Vagina (tissue), 2 donors: ENCODE data around the gene RTTN. TPM values are rescaled to one million over a fixed set of nuclear protein-coding genes. Genes with fewer than 3 reads are reported as not detected.

Experiments
- DNase-seq, 2 donors: peaks; one replicate each; pipeline ENCODE4 v3.0.0-alpha.2; 2017; ENCODE audit errors: extremely low spot score in 2 of 2
- H3K27ac ChIP-seq: fragments of 200-600 bp; sonication (generic); one replicate; pipeline ENCODE4 v1.5.1; 2019
- H3K27me3 ChIP-seq: fragments of 200-600 bp; sonication (generic); one replicate; pipeline ENCODE4 v1.5.1; 2019
- H3K36me3 ChIP-seq, 2 donors: fragments of 200-600 bp; sonication (generic); one replicate each; pipeline ENCODE4 v1.5.1; 2017 to 2019
- H3K4me1 ChIP-seq: fragments of 200-600 bp; sonication (generic); one replicate; pipeline ENCODE4 v1.5.1; 2019
- H3K4me3 ChIP-seq, 2 donors: fragments of 200-600 bp; sonication (generic); 1 replicate in 1 of 2; 2 replicates in 1 of 2; pipeline ENCODE4 v1.5.1; 2016 to 2019
- H3K9me3 ChIP-seq: fragments of 200-600 bp; sonication (generic); one replicate; pipeline ENCODE4 v1.5.1; 2019
- CTCF ChIP-seq, 3 experiments: fragments of 450-650 bp in 2 of 3; fragments of 200-600 bp in 1 of 3; sonication (generic) in 1 of 3; IDR thresholded peaks; one replicate each; pipeline ENCODE4 v1.5.1; 2017 to 2019; ENCODE audit warnings: antibody characterized with exemption in 3 of 3, mild to moderate bottlenecking in 2 of 3, moderate library complexity in 2 of 3
- POLR2A ChIP-seq, 2 donors: fragments of 450-650 bp; IDR thresholded peaks; one replicate each; pipeline ENCODE4 v1.6.1; 2017; ENCODE audit warnings: antibody characterized with exemption in 2 of 2, mild to moderate bottlenecking in 2 of 2, moderate library complexity in 2 of 2
- POLR2AphosphoS5 ChIP-seq, 2 donors: sonication (generic); formaldehyde crosslinking; IDR thresholded peaks; one replicate each; pipeline ENCODE4 v1.9.0; 2017; ENCODE audit warnings: antibody characterized with exemption in 2 of 2, mild to moderate bottlenecking in 2 of 2, low read depth in 1 of 2; ENCODE audit not compliant: insufficient read depth in 1 of 2
- intact Hi-C: fragments of 100-400 bp; cut with DNase I; formaldehyde crosslinking; loops from one replicate; pipeline ENCODE4 v1.15.1; 2023
- total RNA-seq: library from RNA; depleted of rRNA; stranded (reverse); fragments of >200 nt; gene quantifications from one replicate; pipeline ENCODE4 v1.2.3, GENCODE V29; 2016

RTTN gene
- total RNA-seq, 1 donor from 2014 or later = 16.7 TPM

- H3K27ac ChIP-seq = no peak overlapping the region
- no peaks in the 10 kb centered on the region for H3K9me3 ChIP-seq
- H3K36me3 ChIP-seq = no peaks in the 10 kb centered on the region
- intact Hi-C loops = no loop called here
- DNase-seq = no peak
- H3K4me3 ChIP-seq = no peak overlapping the region
- no peaks in the 10 kb centered on the region for H3K27me3 ChIP-seq
- TF ChIP-seq POLR2A (IDR thresholded peaks at IDR 0.05) (no peak), CTCF (IDR thresholded peaks at IDR 0.05) (no peak), POLR2AphosphoS5 (IDR thresholded peaks at IDR 0.05; ENCODE audit: insufficient read depth in 1 of 2, low read depth in 1 of 2) (no peak)
- H3K4me1 ChIP-seq = no peaks in the 10 kb centered on the region
Observed at GRCh38 chr18:70046796-70047195, 158.7 kb downstream of the RTTN start.

- Histone ChIP-seq H3K4me1 (no peaks in the 10 kb centered on the region), H3K27me3 (no peaks in the 10 kb centered on the region), H3K27ac (no peak overlapping the region), H3K9me3 (no peaks in the 10 kb centered on the region), H3K36me3 (no peaks in the 10 kb centered on the region), H3K4me3 (no peak overlapping the region)
- TF ChIP-seq POLR2A (IDR thresholded peaks at IDR 0.05) = no peak
- no peak for TF ChIP-seq POLR2AphosphoS5 (IDR thresholded peaks at IDR 0.05; ENCODE audit: insufficient read depth in 1 of 2, low read depth in 1 of 2)
- no peak for TF ChIP-seq CTCF (IDR thresholded peaks at IDR 0.05)
- DNase-seq = no peak
- intact Hi-C loops = no loop called here
Observed at GRCh38 chr18:70046207-70046606, 159.3 kb downstream of the RTTN start.

- Histone ChIP-seq H3K4me3 (no peak overlapping the region), H3K27me3 (no peaks in the 10 kb centered on the region), H3K36me3 (no peaks in the 10 kb centered on the region), H3K4me1 (no peaks in the 10 kb centered on the region), H3K27ac (no peak overlapping the region), H3K9me3 (no peaks in the 10 kb centered on the region)
- no peak for TF ChIP-seq CTCF (IDR thresholded peaks at IDR 0.05)
- no peak for TF ChIP-seq POLR2A (IDR thresholded peaks at IDR 0.05)
- TF ChIP-seq POLR2AphosphoS5 (IDR thresholded peaks at IDR 0.05; ENCODE audit: insufficient read depth in 1 of 2, low read depth in 1 of 2) = no peak
- no peak for DNase-seq
- intact Hi-C loops = no loop called here
Observed at GRCh38 chr18:70044632-70045031, 160.9 kb downstream of the RTTN start.

GRCh38 chr18:70041459-70042050 is 163.9 kb downstream of the RTTN start:
- H3K27me3 ChIP-seq = no peaks in the 10 kb centered on the region
- no peak overlapping the region for H3K27ac ChIP-seq
- H3K4me1 ChIP-seq = no peaks in the 10 kb centered on the region
- H3K36me3 ChIP-seq = peaks cover 0 to 10% of the 10 kb centered on the region in 2 donors
- DNase-seq = no peak
- no peak overlapping the region for H3K4me3 ChIP-seq
- no peaks in the 10 kb centered on the region for H3K9me3 ChIP-seq
- intact Hi-C loops = no loop called here
- TF ChIP-seq CTCF (IDR thresholded peaks at IDR 0.05) (no peak), POLR2AphosphoS5 (IDR thresholded peaks at IDR 0.05; ENCODE audit: insufficient read depth in 1 of 2, low read depth in 1 of 2) (no peak), POLR2A (IDR thresholded peaks at IDR 0.05) (no peak)

GRCh38 chr18:70039186-70039585 is 166.3 kb downstream of the RTTN start:
- DNase-seq = no peak
- Histone ChIP-seq H3K4me1 (no peaks in the 10 kb centered on the region), H3K4me3 (no peak overlapping the region), H3K27me3 (no peaks in the 10 kb centered on the region), H3K27ac (no peak overlapping the region), H3K36me3 (peaks cover 0 to 10% of the 10 kb centered on the region in 2 donors), H3K9me3 (no peaks in the 10 kb centered on the region)
- TF ChIP-seq POLR2AphosphoS5 (IDR thresholded peaks at IDR 0.05; ENCODE audit: insufficient read depth in 1 of 2, low read depth in 1 of 2) (no peak), CTCF (IDR thresholded peaks at IDR 0.05) (no peak), POLR2A (IDR thresholded peaks at IDR 0.05) (no peak)
- intact Hi-C loops = no loop called here
